Measurements from ENCODE around the gene DDX54. TPM values are rescaled to one million over a fixed set of nuclear protein-coding genes. Genes with fewer than 3 reads are reported as not detected.

DDX54 gene
- total RNA-seq, 2 donors from 2014 or later: 52.7 TPM

DNA sequence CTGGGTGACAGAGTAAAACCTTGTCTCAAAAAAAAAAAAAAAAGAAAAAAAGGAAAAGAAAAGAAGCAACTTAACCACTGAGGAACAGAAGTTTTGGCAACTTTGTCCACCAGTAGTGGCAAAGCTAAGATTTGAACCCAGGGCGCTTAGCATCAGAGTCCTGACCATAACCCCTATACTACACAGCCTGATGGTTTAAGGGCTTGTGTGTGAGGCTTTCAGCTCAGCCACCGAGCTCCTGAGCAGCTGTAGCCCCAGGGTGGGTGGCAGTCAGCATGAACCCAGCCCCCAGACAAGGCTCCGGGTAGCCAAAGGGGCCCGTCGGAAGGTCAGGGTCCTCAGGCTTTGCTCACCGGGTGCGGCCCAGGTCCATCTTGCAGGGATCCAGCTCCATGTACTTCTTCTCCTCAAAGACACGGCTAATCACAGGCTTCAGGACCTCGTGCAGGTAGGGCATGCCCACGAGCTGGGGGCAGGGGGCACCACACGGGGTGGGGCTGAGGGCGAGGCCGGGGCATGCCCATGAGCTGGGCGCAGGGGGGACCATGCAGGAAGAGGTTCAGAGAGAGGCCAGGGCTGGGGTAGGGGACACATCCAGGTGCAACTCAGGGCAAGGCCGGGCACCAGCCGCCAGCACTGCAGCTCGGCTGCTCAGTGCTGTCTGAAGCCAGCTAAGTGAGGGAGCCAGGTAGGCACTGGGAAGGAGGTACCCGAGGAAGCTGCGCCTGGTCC is 70.7 kb downstream of the DDX54 start:
- no peak for DNase-seq
- H3K27me3 ChIP-seq: no peaks in the 10 kb centered on the region
- 77 to 87% methylated on average over 3 to 19 of the region's 19 CpGs for WGBS, 2 donors
- H3K4me3 ChIP-seq: no peak overlapping the region
- intact Hi-C loops (cut with DNase I): no loop called here
- no peaks in the 10 kb centered on the region for H3K36me3 ChIP-seq (replicated peaks in 1 of 2; ENCODE audit: insufficient read depth in 1 of 2, low read depth in 2 of 2)
- TF ChIP-seq, protein P1, sequence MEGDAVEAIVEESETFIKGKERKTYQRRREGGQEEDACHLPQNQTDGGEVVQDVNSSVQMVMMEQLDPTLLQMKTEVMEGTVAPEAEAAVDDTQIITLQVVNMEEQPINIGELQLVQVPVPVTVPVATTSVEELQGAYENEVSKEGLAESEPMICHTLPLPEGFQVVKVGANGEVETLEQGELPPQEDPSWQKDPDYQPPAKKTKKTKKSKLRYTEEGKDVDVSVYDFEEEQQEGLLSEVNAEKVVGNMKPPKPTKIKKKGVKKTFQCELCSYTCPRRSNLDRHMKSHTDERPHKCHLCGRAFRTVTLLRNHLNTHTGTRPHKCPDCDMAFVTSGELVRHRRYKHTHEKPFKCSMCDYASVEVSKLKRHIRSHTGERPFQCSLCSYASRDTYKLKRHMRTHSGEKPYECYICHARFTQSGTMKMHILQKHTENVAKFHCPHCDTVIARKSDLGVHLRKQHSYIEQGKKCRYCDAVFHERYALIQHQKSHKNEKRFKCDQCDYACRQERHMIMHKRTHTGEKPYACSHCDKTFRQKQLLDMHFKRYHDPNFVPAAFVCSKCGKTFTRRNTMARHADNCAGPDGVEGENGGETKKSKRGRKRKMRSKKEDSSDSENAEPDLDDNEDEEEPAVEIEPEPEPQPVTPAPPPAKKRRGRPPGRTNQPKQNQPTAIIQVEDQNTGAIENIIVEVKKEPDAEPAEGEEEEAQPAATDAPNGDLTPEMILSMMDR (IDR thresholded peaks at IDR 0.05): no peak
- no peak for TF ChIP-seq POLR2A (IDR thresholded peaks at IDR 0.05)
- no peak overlapping the region for H3K27ac ChIP-seq
- H3K4me1 ChIP-seq: no peaks in the 10 kb centered on the region
- no peaks in the 10 kb centered on the region for H3K9me3 ChIP-seq
- ATAC-seq: no peak

DNA sequence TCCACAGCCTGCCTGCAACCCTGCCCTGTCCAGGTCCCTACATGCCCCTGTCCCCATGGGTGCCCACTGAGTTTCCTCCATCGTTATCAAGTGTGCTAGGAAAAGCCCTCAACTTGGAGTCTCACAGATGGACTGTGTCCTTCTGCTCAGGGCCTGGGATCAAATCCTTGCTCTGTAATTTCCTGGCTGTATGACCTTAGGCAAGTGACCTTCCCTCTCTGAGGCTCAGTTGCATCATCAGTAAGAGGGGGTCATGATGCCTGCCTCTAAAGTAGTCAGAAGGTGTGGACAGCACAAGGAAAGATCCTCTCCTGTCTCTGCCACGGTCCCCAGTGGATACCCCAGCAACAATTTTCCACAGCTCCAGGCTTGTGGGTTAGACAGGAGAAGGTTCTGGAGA is 71.9 kb downstream of the DDX54 start:
- H3K36me3 ChIP-seq (replicated peaks in 1 of 2; ENCODE audit: insufficient read depth in 1 of 2, low read depth in 2 of 2): no peaks in the 10 kb centered on the region
- DNase-seq (no peak), ATAC-seq (no peak)
- intact Hi-C loops (cut with DNase I): no loop called here
- WGBS, 2 donors: 60 to 67% methylated on average over 1 to 2 of the region's 2 CpGs
- TF ChIP-seq, protein P1 (IDR thresholded peaks at IDR 0.05): no peak
- no peak for TF ChIP-seq POLR2A (IDR thresholded peaks at IDR 0.05)
- no peak overlapping the region for H3K4me3 ChIP-seq
- no peak overlapping the region for H3K27ac ChIP-seq
- no peaks in the 10 kb centered on the region for H3K9me3 ChIP-seq
- no peaks in the 10 kb centered on the region for H3K27me3 ChIP-seq
- H3K4me1 ChIP-seq: no peaks in the 10 kb centered on the region

DNA sequence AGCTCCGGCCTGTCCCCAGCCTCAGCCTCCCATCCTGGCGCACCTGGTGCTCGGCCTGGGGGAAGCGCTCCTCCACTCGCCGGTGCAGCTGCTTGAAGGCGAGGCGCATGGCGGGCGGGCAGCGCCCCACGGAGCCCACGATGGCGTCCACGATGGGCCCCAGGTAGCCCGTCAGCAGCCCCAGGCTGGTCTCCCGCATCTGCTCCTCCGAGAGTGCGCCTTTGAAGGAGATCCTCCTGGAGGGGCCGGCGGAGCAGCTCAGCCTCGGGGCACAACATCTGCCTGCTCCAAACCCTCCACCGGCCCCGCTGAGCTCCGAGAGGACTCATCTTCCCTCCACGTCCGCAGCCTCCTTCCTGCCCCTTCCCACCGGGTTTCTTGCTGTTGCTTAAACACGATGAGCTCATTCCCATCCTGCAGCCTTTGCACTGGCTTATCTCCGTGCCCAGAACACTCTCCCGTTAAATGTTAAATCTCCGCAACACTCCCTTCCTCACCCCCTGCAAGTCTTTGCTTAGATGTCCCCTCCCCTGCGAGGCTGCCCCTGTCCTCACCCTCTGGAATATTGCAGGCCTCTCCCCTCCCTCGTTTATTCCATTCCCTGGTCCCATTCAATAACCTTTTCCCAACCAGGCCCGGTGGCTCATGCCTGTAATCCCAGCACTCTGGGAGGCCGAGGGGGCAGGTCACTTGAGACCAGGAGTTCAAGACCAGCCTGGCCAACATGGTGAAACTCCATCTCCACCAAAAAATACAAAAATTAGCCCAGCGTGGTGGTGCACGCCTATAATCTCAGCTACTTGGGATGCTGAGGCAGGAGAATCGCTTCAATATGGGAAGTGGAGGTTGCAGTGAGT is 73.0 kb downstream of the DDX54 start:
- Histone ChIP-seq H3K9me3 (no peaks in the 10 kb centered on the region), H3K27ac (no peak overlapping the region), H3K4me1 (no peaks in the 10 kb centered on the region), H3K4me3 (no peak overlapping the region), H3K36me3 (replicated peaks in 1 of 2; ENCODE audit: insufficient read depth in 1 of 2, low read depth in 2 of 2) (no peaks in the 10 kb centered on the region), H3K27me3 (no peaks in the 10 kb centered on the region)
- intact Hi-C loops (cut with DNase I): no loop called here
- ATAC-seq (no peak), DNase-seq (no peak)
- WGBS, 2 donors: 69 to 72% methylated on average over 26 to 39 of the region's 39 CpGs
- TF ChIP-seq POLR2A (IDR thresholded peaks at IDR 0.05): no peak
- TF ChIP-seq, protein P1 (IDR thresholded peaks at IDR 0.05): no peak

DNA sequence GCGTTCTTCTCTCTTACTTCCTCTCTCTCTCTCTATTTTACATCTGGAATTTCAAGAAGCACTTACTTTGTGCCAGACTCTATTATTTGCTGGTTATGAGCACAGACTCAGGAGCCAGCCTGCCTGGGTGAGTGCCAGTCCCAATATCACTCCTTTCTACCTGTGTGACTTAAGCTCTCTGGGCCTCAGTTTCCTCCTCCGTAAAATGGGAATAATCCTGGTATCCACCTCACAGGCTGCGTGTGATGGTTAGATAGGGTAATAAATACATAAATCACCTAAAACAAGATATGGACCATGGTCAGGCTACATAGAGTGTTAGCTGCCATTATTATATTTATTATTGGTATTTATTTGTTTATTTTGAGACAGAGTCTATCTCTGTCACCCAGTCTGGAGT is 74.0 kb downstream of the DDX54 start:
- no peak overlapping the region for H3K4me3 ChIP-seq
- H3K4me1 ChIP-seq: no peaks in the 10 kb centered on the region
- no peaks in the 10 kb centered on the region for H3K36me3 ChIP-seq (replicated peaks in 1 of 2; ENCODE audit: insufficient read depth in 1 of 2, low read depth in 2 of 2)
- no peaks in the 10 kb centered on the region for H3K9me3 ChIP-seq
- DNase-seq (no peak), ATAC-seq (no peak)
- intact Hi-C loops (cut with DNase I): no loop called here
- no peaks in the 10 kb centered on the region for H3K27me3 ChIP-seq
- WGBS, 2 donors: 66 to 81% methylated on average over 3 of the region's 3 CpGs
- H3K27ac ChIP-seq: no peak overlapping the region
- TF ChIP-seq, protein P1 (IDR thresholded peaks at IDR 0.05): no peak
- no peak for TF ChIP-seq POLR2A (IDR thresholded peaks at IDR 0.05)

All from body of pancreas (tissue), 4 donors.